ENCODE measurements around the gene OR6B1.

DNA sequence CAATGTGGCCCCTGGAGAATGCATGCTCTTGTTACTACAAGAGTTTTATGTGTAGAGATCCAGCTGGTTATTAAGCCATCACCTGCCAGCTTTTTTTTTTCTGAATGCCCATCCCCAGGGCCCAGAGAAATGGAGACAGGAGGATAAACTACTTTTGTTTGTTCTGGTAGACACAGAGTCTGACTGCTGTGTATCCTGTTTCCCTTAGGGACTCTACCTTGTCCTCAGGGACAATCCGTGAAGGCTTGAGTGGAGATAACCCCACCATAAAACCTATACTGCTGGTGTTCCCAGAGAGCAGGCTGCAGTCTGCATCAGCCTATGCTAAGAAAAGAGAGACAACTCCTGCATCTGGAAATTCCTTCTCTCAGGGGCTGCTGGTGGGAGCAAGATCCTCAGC is 48.5 kb downstream of the OR6B1 start, which contains the start of gene OR2A5:
- TF ChIP-seq POLR2B (IDR thresholded peaks at IDR 0.05; ENCODE audit: low read depth, partially characterized antibody): no peak
- no peak for TF ChIP-seq HDAC2 (IDR thresholded peaks at IDR 0.05)
- no peak for TF ChIP-seq CHD4 (IDR thresholded peaks at IDR 0.05; ENCODE audit: insufficient read depth, insufficient replicate concordance, low read depth, low read length, poor library complexity, severe bottlenecking)
- TF ChIP-seq, protein P1, sequence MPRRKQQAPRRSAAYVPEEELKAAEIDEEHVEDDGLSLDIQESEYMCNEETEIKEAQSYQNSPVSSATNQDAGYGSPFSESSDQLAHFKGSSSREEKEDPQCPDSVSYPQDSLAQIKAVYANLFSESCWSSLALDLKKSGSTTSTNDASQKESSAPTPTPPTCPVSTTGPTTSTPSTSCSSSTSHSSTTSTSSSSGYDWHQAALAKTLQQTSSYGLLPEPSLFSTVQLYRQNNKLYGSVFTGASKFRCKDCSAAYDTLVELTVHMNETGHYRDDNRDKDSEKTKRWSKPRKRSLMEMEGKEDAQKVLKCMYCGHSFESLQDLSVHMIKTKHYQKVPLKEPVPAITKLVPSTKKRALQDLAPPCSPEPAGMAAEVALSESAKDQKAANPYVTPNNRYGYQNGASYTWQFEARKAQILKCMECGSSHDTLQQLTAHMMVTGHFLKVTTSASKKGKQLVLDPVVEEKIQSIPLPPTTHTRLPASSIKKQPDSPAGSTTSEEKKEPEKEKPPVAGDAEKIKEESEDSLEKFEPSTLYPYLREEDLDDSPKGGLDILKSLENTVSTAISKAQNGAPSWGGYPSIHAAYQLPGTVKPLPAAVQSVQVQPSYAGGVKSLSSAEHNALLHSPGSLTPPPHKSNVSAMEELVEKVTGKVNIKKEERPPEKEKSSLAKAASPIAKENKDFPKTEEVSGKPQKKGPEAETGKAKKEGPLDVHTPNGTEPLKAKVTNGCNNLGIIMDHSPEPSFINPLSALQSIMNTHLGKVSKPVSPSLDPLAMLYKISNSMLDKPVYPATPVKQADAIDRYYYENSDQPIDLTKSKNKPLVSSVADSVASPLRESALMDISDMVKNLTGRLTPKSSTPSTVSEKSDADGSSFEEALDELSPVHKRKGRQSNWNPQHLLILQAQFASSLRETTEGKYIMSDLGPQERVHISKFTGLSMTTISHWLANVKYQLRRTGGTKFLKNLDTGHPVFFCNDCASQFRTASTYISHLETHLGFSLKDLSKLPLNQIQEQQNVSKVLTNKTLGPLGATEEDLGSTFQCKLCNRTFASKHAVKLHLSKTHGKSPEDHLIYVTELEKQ (CRISPR knock-in tag; IDR thresholded peaks at IDR 0.05): no peak
- TF ChIP-seq EP300 (IDR thresholded peaks at IDR 0.05; ENCODE audit: low read length): no peak
- no peak for TF ChIP-seq ZNF224 (CRISPR knock-in tag; IDR thresholded peaks at IDR 0.05)
- no peak for TF ChIP-seq C11orf30 (IDR thresholded peaks at IDR 0.05; ENCODE audit: low read depth)
- TF ChIP-seq TSC22D4 (tag; IDR thresholded peaks at IDR 0.05): no peak
- TF ChIP-seq FOXM1 (IDR thresholded peaks at IDR 0.05; ENCODE audit: low read depth): no peak
- TF ChIP-seq FOXM1 (CRISPR knock-in tag; IDR thresholded peaks at IDR 0.05; ENCODE audit: low read depth): no peak
- no peak for TF ChIP-seq TRIM24 (IDR thresholded peaks at IDR 0.05)
- no peak for TF ChIP-seq ZNF436 (CRISPR knock-in tag; IDR thresholded peaks at IDR 0.05)
- TF ChIP-seq ZNF24 (IDR thresholded peaks at IDR 0.05): no peak
- TF ChIP-seq MTF1 (CRISPR knock-in tag; IDR thresholded peaks at IDR 0.05; ENCODE audit: borderline replicate concordance): no peak
- TF ChIP-seq PTTG1 (tag; IDR thresholded peaks at IDR 0.05; ENCODE audit: low read depth): no peak
